Aorta (tissue), 5 donors: ENCODE results near the gene MSI2. TPM values are rescaled to one million over a fixed set of nuclear protein-coding genes. Genes with fewer than 3 reads are reported as not detected.

Experiments used
- ATAC-seq: fragments of 200-7000 bp; cut with Tn5 transposase; one replicate; pipeline ENCODE4 v1.9.1; 2022; ENCODE audit warnings: moderate library complexity; ENCODE audit not compliant: low FRiP score
- DNase-seq, 2 donors: peaks; one replicate each; pipeline ENCODE4 v3.0.0-alpha.2; 2020
- H3K27ac ChIP-seq, 2 donors: one replicate each; pipeline ENCODE4 v1.5.1; 2013; ENCODE audit warnings: low read length in 2 of 2, mild to moderate bottlenecking in 2 of 2, moderate library complexity in 2 of 2, control low read depth in 1 of 2, inconsistent platforms in 1 of 2, low read depth in 1 of 2
- H3K27me3 ChIP-seq, 2 donors: one replicate each; pipeline ENCODE4 v1.6.1; 2013; ENCODE audit warnings: control low read depth in 1 of 2, low read length in 1 of 2, mild to moderate bottlenecking in 1 of 2, moderate library complexity in 1 of 2; ENCODE audit not compliant: insufficient read depth in 2 of 2, control insufficient read depth in 1 of 2
- H3K36me3 ChIP-seq, 2 donors: one replicate each; pipeline ENCODE4 v1.6.1; 2013; ENCODE audit warnings: control low read depth in 1 of 2, low read length in 1 of 2, mild to moderate bottlenecking in 1 of 2; ENCODE audit not compliant: insufficient read depth in 2 of 2, control insufficient read depth in 1 of 2
- H3K4me1 ChIP-seq, 2 donors: one replicate each; pipeline ENCODE4 v1.6.1; 2013; ENCODE audit warnings: low read length in 2 of 2, control low read depth in 1 of 2, mild to moderate bottlenecking in 1 of 2, moderate library complexity in 1 of 2; ENCODE audit not compliant: insufficient read depth in 2 of 2, control insufficient read depth in 1 of 2
- H3K4me3 ChIP-seq, 2 donors: one replicate each; pipeline ENCODE4 v1.5.1; 2013; ENCODE audit warnings: low read length in 2 of 2, control low read depth in 1 of 2, mild to moderate bottlenecking in 1 of 2
- H3K9me3 ChIP-seq: one replicate; pipeline ENCODE4 v1.6.1; 2013; ENCODE audit warnings: mild to moderate bottlenecking, low read length; ENCODE audit not compliant: control insufficient read depth
- WGBS, 2 donors: extraction: QIAGEN DNeasy Blood & Tissue Kit; methylation state at CpG; one replicate each; pipeline ENCODE4 v1.1.7; 2013; 5-methylcytosine and 5-hydroxymethylcytosine counted together
- intact Hi-C, 2 donors: fragments of 100-400 bp; cut with DNase I; formaldehyde crosslinking; loops; one replicate each; pipeline versions ENCODE4 v1.14.2 to v1.15.0; 2022
- polyA plus RNA-seq, 2 donors: library from polyadenylated mRNA; stranded (reverse); fragments of 200-250 nt; gene quantifications; one replicate each; pipeline ENCODE4 v1.2.3, GENCODE V29; 2013
- total RNA-seq, 2 donors: library from RNA; stranded (reverse); fragmentation: NEBNext Ultra II Directional; extraction: Animal tissue kit (Norgen Biotek cat#: 25700); gene quantifications; one replicate each; pipeline ENCODE4 v1.2.1, GENCODE V29; 2021
- donor health status: healthy with polysubstance abuse.
- donor health status: Bipolar disorder and iron deficiency.
- donor health status: DM: no; HTN: no; CAD: no.
- donor health status: DM: no; HTN: no; CAD: no.
- donor health status: DM: yes; HTN: yes; CAD: no.

Gene MSI2
- total and polyA plus RNA-seq, 4 donors = 9.3 to 48.2 (median 29.1) TPM

GRCh38 chr17:57502022-57502421, 245.7 kb downstream of the MSI2 start:
- Histone ChIP-seq H3K9me3 (no peaks in the 10 kb centered on the region), H3K4me1 (no peaks in the 10 kb centered on the region), H3K4me3 (no peak overlapping the region), H3K27ac (no peak overlapping the region), H3K27me3 (no peaks in the 10 kb centered on the region), H3K36me3 (no peaks in the 10 kb centered on the region)
- ATAC-seq = no peak
- intact Hi-C loops = no loop called here
- DNase-seq = no peak
- 93 to 99% methylated on average over 4 of the region's 4 CpGs for WGBS, 2 donors

GRCh38 chr17:57502811-57503241, 246.5 kb downstream of the MSI2 start:
- ATAC-seq (no peak), DNase-seq (no peak)
- intact Hi-C loops = no loop called here
- H3K36me3 ChIP-seq = no peaks in the 10 kb centered on the region
- no peak overlapping the region for H3K27ac ChIP-seq
- 70 to 77% methylated on average over 2 of the region's 2 CpGs for WGBS, 2 donors
- H3K4me3 ChIP-seq = no peak overlapping the region
- H3K4me1 ChIP-seq = peaks cover 0 to 7% of the 10 kb centered on the region in 2 donors
- no peaks in the 10 kb centered on the region for H3K27me3 ChIP-seq
- no peaks in the 10 kb centered on the region for H3K9me3 ChIP-seq

GRCh38 chr17:57504208-57504607, 247.9 kb downstream of the MSI2 start:
- 93 to 95% methylated on average over 8 of the region's 8 CpGs for WGBS, 2 donors
- Histone ChIP-seq H3K4me3 (no peak overlapping the region), H3K9me3 (no peaks in the 10 kb centered on the region), H3K27ac (no peak overlapping the region), H3K27me3 (no peaks in the 10 kb centered on the region), H3K4me1 (peaks cover 0 to 8% of the 10 kb centered on the region in 2 donors), H3K36me3 (no peaks in the 10 kb centered on the region)
- ATAC-seq (no peak), DNase-seq (no peak)
- intact Hi-C loops = no loop called here

- Histone ChIP-seq H3K9me3 (no peaks in the 10 kb centered on the region), H3K27ac (no peak overlapping the region), H3K27me3 (no peaks in the 10 kb centered on the region), H3K4me1 (peaks cover 0 to 8% of the 10 kb centered on the region in 2 donors), H3K4me3 (no peak overlapping the region), H3K36me3 (no peaks in the 10 kb centered on the region)
- no peak for ATAC-seq
- 85 to 88% methylated on average over 21 of the region's 21 CpGs for WGBS, 2 donors
- intact Hi-C loops = no loop called here
- no peak for DNase-seq
These were observed 249.8 kb downstream of the MSI2 start for GRCh38 chr17:57505841-57506773.

- H3K27ac ChIP-seq = no peak overlapping the region
- intact Hi-C loops = no loop called here
- no peaks in the 10 kb centered on the region for H3K9me3 ChIP-seq
- no peaks in the 10 kb centered on the region for H3K27me3 ChIP-seq
- ATAC-seq = no peak
- WGBS, 2 donors = 67 to 73% methylated on average over 1 of the region's 1 CpG
- H3K4me3 ChIP-seq = no peak overlapping the region
- DNase-seq = no peak
- peaks cover 0 to 8% of the 10 kb centered on the region in 2 donors for H3K4me1 ChIP-seq
- no peaks in the 10 kb centered on the region for H3K36me3 ChIP-seq
These were observed 250.4 kb downstream of the MSI2 start for GRCh38 chr17:57506774-57507127.

- DNase-seq = no peak
- ATAC-seq = no peak
- no peaks in the 10 kb centered on the region for H3K36me3 ChIP-seq
- intact Hi-C loops = no loop called here
- no peaks in the 10 kb centered on the region for H3K27me3 ChIP-seq
- no peak overlapping the region for H3K4me3 ChIP-seq
- H3K4me1 ChIP-seq = peaks cover 0 to 8% of the 10 kb centered on the region in 2 donors
- no peak overlapping the region for H3K27ac ChIP-seq
- no peaks in the 10 kb centered on the region for H3K9me3 ChIP-seq
- WGBS, 2 donors = 42 to 44% methylated on average over 8 of the region's 8 CpGs
These were observed 251.5 kb downstream of the MSI2 start for GRCh38 chr17:57507828-57508227.

- 89 to 91% methylated on average over 10 of the region's 10 CpGs for WGBS, 2 donors
- Histone ChIP-seq H3K27me3 (no peaks in the 10 kb centered on the region), H3K36me3 (no peaks in the 10 kb centered on the region), H3K9me3 (no peaks in the 10 kb centered on the region), H3K27ac (no peak overlapping the region), H3K4me3 (no peak overlapping the region), H3K4me1 (peaks cover 0 to 8% of the 10 kb centered on the region in 2 donors)
- ATAC-seq (no peak), DNase-seq (peak in 1 of 2 donors; percentile 43)
- intact Hi-C loops = no loop called here
These were observed 252.3 kb downstream of the MSI2 start for GRCh38 chr17:57508671-57509070.

- ATAC-seq = no peak
- no peaks in the 10 kb centered on the region for H3K9me3 ChIP-seq
- H3K4me3 ChIP-seq = no peak overlapping the region
- H3K27me3 ChIP-seq = no peaks in the 10 kb centered on the region
- H3K36me3 ChIP-seq = no peaks in the 10 kb centered on the region
- peaks cover 0 to 8% of the 10 kb centered on the region in 2 donors for H3K4me1 ChIP-seq
- DNase-seq = peak in 1 of 2 donors; percentile 67
- 96 to 97% methylated on average over 14 of the region's 14 CpGs for WGBS, 2 donors
- no peak overlapping the region for H3K27ac ChIP-seq
- intact Hi-C loops = no loop called here
These were observed 255.3 kb downstream of the MSI2 start for GRCh38 chr17:57511475-57512123.
